Measurements from ENCODE around the gene MRC1. TPM values are rescaled to one million over a fixed set of nuclear protein-coding genes. Genes with fewer than 3 reads are reported as not detected.

The MRC1 gene
- total RNA-seq, 2 donors from 2014 or later = 0.09 TPM; not detected in 1

DNA sequence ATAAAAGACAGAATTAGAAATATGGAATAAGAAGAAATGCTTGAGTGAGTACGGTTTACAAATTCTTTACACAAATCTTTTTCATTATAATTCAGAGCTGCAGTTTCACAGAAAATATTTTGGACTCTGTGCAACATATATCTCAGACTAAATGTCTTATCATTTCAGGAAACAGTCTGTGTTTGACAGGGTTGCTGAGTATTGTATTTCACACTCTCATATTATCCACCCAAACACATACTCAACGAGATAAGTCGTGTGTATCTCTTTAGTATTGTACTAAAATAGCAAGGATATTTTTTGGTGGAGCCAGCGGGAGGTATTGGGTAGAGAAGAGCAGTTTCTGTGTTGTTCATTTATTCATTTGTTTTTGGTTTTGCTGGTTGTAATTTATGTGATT lies 103.6 kb downstream of the MRC1 start:
- peaks cover 8% of the 10 kb centered on the region for H3K9me3 Mint-ChIP-seq
- no peaks in the 10 kb centered on the region for H3K4me1 ChIP-seq (ENCODE audit: control insufficient read depth, insufficient read depth, low read length)
- H3K36me3 ChIP-seq (ENCODE audit: control insufficient read depth, insufficient read depth, low read length) = no peaks in the 10 kb centered on the region
- no peak overlapping the region for H3K27ac ChIP-seq (ENCODE audit: low read depth, low read length)
- H3K27me3 ChIP-seq (ENCODE audit: control insufficient read depth, insufficient read depth, low read length, poor library complexity, severe bottlenecking) = no peaks in the 10 kb centered on the region
- H3K36me3 Mint-ChIP-seq (ENCODE audit: low read depth) = no peaks in the 10 kb centered on the region
- no peak overlapping the region for H3K4me3 ChIP-seq (ENCODE audit: low read length)
- no peak overlapping the region for H3K27ac Mint-ChIP-seq
- no peak for DNase-seq
- no peak overlapping the region for H3K4me3 Mint-ChIP-seq
- 80 to 87% methylated on average over 1 to 3 of the region's 4 CpGs for WGBS, 2 experiments (ENCODE audit: insufficient coverage in 1 of 2, insufficient read length in 1 of 2)
- peaks cover 8% of the 10 kb centered on the region for H3K9me3 ChIP-seq (ENCODE audit: control insufficient read depth, low read length)
- H3K9ac ChIP-seq (ENCODE audit: extremely low read depth, low read length, poor library complexity, severe bottlenecking) = no peak overlapping the region
- no peaks in the 10 kb centered on the region for H3K27me3 Mint-ChIP-seq (ENCODE audit: insufficient read depth)
- TF ChIP-seq, protein P1, sequence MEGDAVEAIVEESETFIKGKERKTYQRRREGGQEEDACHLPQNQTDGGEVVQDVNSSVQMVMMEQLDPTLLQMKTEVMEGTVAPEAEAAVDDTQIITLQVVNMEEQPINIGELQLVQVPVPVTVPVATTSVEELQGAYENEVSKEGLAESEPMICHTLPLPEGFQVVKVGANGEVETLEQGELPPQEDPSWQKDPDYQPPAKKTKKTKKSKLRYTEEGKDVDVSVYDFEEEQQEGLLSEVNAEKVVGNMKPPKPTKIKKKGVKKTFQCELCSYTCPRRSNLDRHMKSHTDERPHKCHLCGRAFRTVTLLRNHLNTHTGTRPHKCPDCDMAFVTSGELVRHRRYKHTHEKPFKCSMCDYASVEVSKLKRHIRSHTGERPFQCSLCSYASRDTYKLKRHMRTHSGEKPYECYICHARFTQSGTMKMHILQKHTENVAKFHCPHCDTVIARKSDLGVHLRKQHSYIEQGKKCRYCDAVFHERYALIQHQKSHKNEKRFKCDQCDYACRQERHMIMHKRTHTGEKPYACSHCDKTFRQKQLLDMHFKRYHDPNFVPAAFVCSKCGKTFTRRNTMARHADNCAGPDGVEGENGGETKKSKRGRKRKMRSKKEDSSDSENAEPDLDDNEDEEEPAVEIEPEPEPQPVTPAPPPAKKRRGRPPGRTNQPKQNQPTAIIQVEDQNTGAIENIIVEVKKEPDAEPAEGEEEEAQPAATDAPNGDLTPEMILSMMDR (conservative IDR thresholded peaks at IDR 0.05) = no peak
- peaks cover 3% of the 10 kb centered on the region for H3K4me1 Mint-ChIP-seq

DNA sequence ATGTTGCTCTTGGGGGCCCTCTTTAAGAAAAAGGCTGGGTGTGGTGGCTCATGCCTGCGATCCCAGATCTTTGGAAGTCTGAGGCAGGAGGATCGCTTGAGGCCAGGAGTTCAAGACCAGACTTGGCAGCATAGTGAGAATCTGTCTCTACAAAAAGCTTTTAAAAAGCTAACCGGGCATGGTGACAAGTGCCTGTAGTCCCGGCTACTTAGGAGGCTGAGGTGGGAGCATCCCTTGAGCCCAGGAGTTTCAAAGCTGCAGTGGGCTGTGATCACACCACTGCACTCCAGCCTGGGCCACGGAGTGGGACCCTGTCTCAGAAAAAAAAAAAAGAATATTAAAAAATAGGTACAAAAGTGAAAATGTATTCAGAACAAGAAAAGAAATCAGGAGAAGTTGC lies 104.5 kb downstream of the MRC1 start:
- Histone ChIP-seq H3K9me3 (ENCODE audit: control insufficient read depth, low read length) (peaks cover 8% of the 10 kb centered on the region), H3K27ac (ENCODE audit: low read depth, low read length) (no peak overlapping the region), H3K4me3 (ENCODE audit: low read length) (no peak overlapping the region), H3K36me3 (ENCODE audit: control insufficient read depth, insufficient read depth, low read length) (no peaks in the 10 kb centered on the region), H3K27me3 (ENCODE audit: control insufficient read depth, insufficient read depth, low read length, poor library complexity, severe bottlenecking) (no peaks in the 10 kb centered on the region), H3K9ac (ENCODE audit: extremely low read depth, low read length, poor library complexity, severe bottlenecking) (no peak overlapping the region), H3K4me1 (ENCODE audit: control insufficient read depth, insufficient read depth, low read length) (no peaks in the 10 kb centered on the region)
- 86 to 96% methylated on average over 4 to 5 of the region's 5 CpGs for WGBS, 2 experiments (ENCODE audit: insufficient coverage in 1 of 2, insufficient read length in 1 of 2)
- H3K4me3 Mint-ChIP-seq = no peak overlapping the region
- no peaks in the 10 kb centered on the region for H3K27me3 Mint-ChIP-seq (ENCODE audit: insufficient read depth)
- DNase-seq = no peak
- H3K27ac Mint-ChIP-seq = no peak overlapping the region
- TF ChIP-seq, protein P1 (conservative IDR thresholded peaks at IDR 0.05) = no peak
- H3K36me3 Mint-ChIP-seq (ENCODE audit: low read depth) = no peaks in the 10 kb centered on the region
- H3K9me3 Mint-ChIP-seq = peaks cover 8% of the 10 kb centered on the region
- no peaks in the 10 kb centered on the region for H3K4me1 Mint-ChIP-seq

DNA sequence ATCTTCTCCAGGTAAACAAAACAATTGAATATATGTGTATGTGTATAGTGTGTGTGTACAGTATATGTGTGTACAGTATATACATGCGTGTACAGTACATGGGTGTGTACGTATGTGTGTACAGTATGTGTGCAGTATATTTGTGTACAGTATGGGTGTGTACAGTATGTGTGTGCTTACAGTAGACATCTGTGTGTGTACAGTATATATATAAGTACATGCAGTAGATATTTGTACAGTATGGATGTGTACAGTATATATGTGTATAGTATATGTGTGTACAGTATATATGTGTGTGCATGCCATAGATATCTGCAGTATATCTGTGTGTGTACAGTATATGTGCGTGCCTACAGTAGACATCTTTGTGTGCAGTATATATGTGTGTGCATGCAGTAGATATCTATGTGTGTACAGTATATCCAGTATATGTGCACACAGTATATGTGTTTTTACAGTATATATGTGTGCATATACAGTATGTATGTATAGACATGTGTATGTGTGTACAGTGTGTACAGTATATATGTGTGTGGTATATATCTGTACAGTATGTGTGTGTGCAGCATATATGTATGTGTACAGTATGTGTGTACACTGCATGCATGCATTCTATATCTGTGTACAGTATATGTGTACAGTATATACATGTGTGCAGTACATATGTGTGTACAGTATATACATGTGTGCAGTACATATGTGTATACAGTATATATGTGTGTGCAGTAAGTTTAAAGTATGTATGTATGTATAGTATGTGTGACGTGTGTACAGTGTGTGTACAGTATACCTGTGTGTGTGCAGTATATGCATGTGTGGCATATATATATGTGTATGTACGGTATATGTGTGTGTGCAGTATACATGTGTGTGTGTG lies 105.3 kb downstream of the MRC1 start:
- no peak overlapping the region for H3K27ac ChIP-seq (ENCODE audit: low read depth, low read length)

More for the DNA sequence above, 105.3 kb downstream of the MRC1 start:
- Histone ChIP-seq H3K27me3 (ENCODE audit: control insufficient read depth, insufficient read depth, low read length, poor library complexity, severe bottlenecking) (no peaks in the 10 kb centered on the region), H3K9ac (ENCODE audit: extremely low read depth, low read length, poor library complexity, severe bottlenecking) (no peak overlapping the region), H3K36me3 (ENCODE audit: control insufficient read depth, insufficient read depth, low read length) (no peaks in the 10 kb centered on the region), H3K4me3 (ENCODE audit: low read length) (no peak overlapping the region), H3K9me3 (ENCODE audit: control insufficient read depth, low read length) (peaks cover 8% of the 10 kb centered on the region), H3K4me1 (ENCODE audit: control insufficient read depth, insufficient read depth, low read length) (no peaks in the 10 kb centered on the region)
- no peak for DNase-seq
- Mint-ChIP-seq H3K27me3 (ENCODE audit: insufficient read depth) (no peaks in the 10 kb centered on the region), H3K4me3 (no peak overlapping the region), H3K36me3 (ENCODE audit: low read depth) (no peaks in the 10 kb centered on the region), H3K9me3 (peaks cover 8% of the 10 kb centered on the region), H3K4me1 (no peaks in the 10 kb centered on the region), H3K27ac (no peak overlapping the region)
- TF ChIP-seq, protein P1 (conservative IDR thresholded peaks at IDR 0.05) = no peak
- 77 to 78% methylated on average over 5 of the region's 5 CpGs for WGBS, 2 experiments (ENCODE audit: insufficient coverage in 1 of 2, insufficient read length in 1 of 2)

Measured in endodermal cell (in vitro differentiated cells).